Thyroid gland (tissue), 4 donors: ENCODE measurements around the gene FGF6. TPM values are rescaled to one million over a fixed set of nuclear protein-coding genes. Genes with fewer than 3 reads are reported as not detected.

Experiments
- DNase-seq, 2 donors: peaks; one replicate each; pipeline ENCODE4 v3.0.0-alpha.2; 2019
- H3K27ac ChIP-seq, 3 donors: fragments of 200-600 bp; sonication (generic); 1 replicate in 2 of 3; 2 replicates in 1 of 3; pipeline ENCODE4 v1.5.1; 2016 to 2019; ENCODE audit warnings: mild to moderate bottlenecking in 1 of 3, moderate library complexity in 1 of 3
- H3K27me3 ChIP-seq: fragments of 200-600 bp; sonication (generic); one replicate; pipeline ENCODE4 v1.5.1; 2019
- H3K36me3 ChIP-seq, 2 donors: fragments of 200-600 bp; sonication (generic); one replicate each; pipeline ENCODE4 v1.5.1; 2016 to 2019
- H3K4me1 ChIP-seq, 2 donors: fragments of 200-600 bp; sonication (generic); one replicate each; pipeline ENCODE4 v1.5.1; 2017 to 2019
- H3K4me3 ChIP-seq, 3 donors: fragments of 200-600 bp; sonication (generic); replicated peaks in 1 of 3; 1 replicate in 2 of 3; 2 replicates in 1 of 3; pipeline ENCODE4 v1.5.1; 2016; ENCODE audit warnings: mild to moderate bottlenecking in 1 of 3
- H3K9me3 ChIP-seq: fragments of 200-600 bp; sonication (generic); one replicate; pipeline ENCODE4 v1.5.1; 2017
- POLR2A ChIP-seq, 2 donors: fragments of 450-650 bp; IDR thresholded peaks; one replicate each; pipeline ENCODE4 v1.6.1; 2017; ENCODE audit warnings: antibody characterized with exemption in 2 of 2, mild to moderate bottlenecking in 2 of 2, moderate library complexity in 1 of 2
- WGBS, 2 donors: methylation state at CpG; one replicate each; pipeline ENCODE4 v1.1.5; 2017; 5-methylcytosine and 5-hydroxymethylcytosine counted together
- intact Hi-C: fragments of 100-400 bp; cut with DNase I; formaldehyde crosslinking; loops from one replicate; pipeline ENCODE4 v1.15.1; 2023
- total RNA-seq, 4 donors: library from RNA; depleted of rRNA; stranded (reverse); fragments of >200 nt; gene quantifications; one replicate each; pipeline ENCODE4 v1.2.3, GENCODE V29; 2016
- TF ChIP-seq, protein P1 (sequence below), 6 experiments: fragments of 200-600 bp in 3 of 6; fragments of 450-650 bp in 3 of 6; sonication (generic) in 3 of 6; IDR thresholded peaks; one replicate each; pipeline ENCODE4 v1.5.1; 2016 to 2019; ENCODE audit warnings: antibody characterized with exemption in 6 of 6, mild to moderate bottlenecking in 2 of 6, inconsistent platforms in 1 of 6, moderate library complexity in 1 of 6

Gene FGF6
- total RNA-seq, 4 donors from 2014 or later: not detected

DNA sequence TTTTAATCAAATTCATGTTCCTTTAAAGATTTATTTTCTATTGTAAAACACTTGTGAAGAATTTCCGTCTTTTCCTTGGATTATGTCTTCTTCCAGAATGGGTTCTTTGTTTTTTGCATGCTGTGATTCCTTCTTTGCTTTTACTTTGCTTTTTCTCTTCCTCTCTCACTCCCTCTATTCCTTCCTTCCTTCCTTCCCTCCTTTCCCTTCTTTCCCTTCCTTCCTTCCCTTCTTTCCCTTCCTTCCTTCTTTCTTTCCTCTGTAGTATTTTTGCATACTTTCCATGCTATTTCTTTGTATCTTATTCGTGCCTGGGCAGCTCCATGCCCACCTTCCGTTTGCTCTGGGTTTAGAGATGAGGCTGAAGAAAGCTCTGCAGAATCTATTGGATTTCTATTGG lies 44.5 kb downstream of the FGF6 start:
- no peaks in the 10 kb centered on the region for H3K36me3 ChIP-seq
- no peak overlapping the region for H3K4me3 ChIP-seq
- intact Hi-C loops: no loop called here

DNA sequence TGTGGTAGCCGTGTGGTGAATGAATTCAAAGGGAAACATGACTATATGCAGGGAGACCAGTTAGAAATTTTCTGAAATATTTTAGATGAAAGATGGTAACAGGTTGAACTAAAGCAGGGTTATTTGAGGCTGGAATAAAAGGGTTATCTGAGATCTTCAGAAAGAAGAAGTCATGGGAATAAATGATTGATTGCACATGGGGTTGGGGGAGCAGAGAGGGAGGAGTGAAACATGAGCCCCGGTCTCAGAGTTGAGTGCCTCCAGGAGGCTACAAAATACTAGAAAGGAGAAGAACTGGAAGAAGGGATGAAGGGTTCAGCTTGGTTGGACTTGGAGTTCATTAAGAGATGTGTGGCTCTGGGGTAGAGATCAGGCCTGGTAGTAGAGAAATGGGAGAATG lies 49.8 kb downstream of the FGF6 start:
- no peak overlapping the region for H3K27ac ChIP-seq
- TF ChIP-seq, protein P1, sequence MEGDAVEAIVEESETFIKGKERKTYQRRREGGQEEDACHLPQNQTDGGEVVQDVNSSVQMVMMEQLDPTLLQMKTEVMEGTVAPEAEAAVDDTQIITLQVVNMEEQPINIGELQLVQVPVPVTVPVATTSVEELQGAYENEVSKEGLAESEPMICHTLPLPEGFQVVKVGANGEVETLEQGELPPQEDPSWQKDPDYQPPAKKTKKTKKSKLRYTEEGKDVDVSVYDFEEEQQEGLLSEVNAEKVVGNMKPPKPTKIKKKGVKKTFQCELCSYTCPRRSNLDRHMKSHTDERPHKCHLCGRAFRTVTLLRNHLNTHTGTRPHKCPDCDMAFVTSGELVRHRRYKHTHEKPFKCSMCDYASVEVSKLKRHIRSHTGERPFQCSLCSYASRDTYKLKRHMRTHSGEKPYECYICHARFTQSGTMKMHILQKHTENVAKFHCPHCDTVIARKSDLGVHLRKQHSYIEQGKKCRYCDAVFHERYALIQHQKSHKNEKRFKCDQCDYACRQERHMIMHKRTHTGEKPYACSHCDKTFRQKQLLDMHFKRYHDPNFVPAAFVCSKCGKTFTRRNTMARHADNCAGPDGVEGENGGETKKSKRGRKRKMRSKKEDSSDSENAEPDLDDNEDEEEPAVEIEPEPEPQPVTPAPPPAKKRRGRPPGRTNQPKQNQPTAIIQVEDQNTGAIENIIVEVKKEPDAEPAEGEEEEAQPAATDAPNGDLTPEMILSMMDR (IDR thresholded peaks at IDR 0.05): no peak
- H3K27me3 ChIP-seq: no peaks in the 10 kb centered on the region
- DNase-seq: no peak
- no peaks in the 10 kb centered on the region for H3K4me1 ChIP-seq
- intact Hi-C loops: no loop called here
- no peaks in the 10 kb centered on the region for H3K36me3 ChIP-seq
- 80 to 82% methylated on average over 2 of the region's 2 CpGs for WGBS, 2 donors
- H3K9me3 ChIP-seq: no peaks in the 10 kb centered on the region
- no peak overlapping the region for H3K4me3 ChIP-seq

More for the DNA sequence above, 44.5 kb downstream of the FGF6 start:
- no peak for TF ChIP-seq POLR2A (IDR thresholded peaks at IDR 0.05)
- TF ChIP-seq, protein P1 (IDR thresholded peaks at IDR 0.05): no peak
- 83 to 85% methylated on average over 3 of the region's 3 CpGs for WGBS, 2 donors
- Histone ChIP-seq H3K27ac (no peak overlapping the region), H3K4me1 (no peaks in the 10 kb centered on the region), H3K27me3 (no peaks in the 10 kb centered on the region), H3K9me3 (no peaks in the 10 kb centered on the region)
- DNase-seq: no peak

DNA sequence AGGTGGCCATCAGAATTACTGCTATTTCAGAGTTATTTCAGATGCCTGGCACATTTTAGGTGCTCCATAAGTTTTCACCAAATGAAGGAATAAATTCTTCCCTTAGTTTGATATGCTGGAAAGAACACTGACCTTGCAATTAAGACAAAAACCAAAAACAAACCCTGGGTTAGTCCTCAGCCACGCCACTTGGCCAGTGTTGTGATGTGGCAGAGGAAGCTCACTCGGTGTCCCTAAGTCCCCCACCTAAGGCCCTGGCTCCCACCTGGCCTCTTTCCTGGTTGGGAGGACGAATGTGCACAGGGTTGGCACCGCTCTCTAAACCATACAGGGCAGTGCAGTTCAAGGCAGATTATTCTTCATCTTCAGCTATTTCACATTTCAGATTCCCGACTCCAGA lies 52.4 kb downstream of the FGF6 start:
- intact Hi-C loops: no loop called here
- no peak for DNase-seq
- Histone ChIP-seq H3K4me3 (no peak overlapping the region), H3K36me3 (no peaks in the 10 kb centered on the region), H3K27me3 (no peaks in the 10 kb centered on the region), H3K27ac (no peak overlapping the region), H3K4me1 (no peaks in the 10 kb centered on the region), H3K9me3 (no peaks in the 10 kb centered on the region)
- 70 to 72% methylated on average over 5 of the region's 5 CpGs for WGBS, 2 donors
- TF ChIP-seq, protein P1 (IDR thresholded peaks at IDR 0.05): no peak
- TF ChIP-seq POLR2A (IDR thresholded peaks at IDR 0.05): no peak

DNA sequence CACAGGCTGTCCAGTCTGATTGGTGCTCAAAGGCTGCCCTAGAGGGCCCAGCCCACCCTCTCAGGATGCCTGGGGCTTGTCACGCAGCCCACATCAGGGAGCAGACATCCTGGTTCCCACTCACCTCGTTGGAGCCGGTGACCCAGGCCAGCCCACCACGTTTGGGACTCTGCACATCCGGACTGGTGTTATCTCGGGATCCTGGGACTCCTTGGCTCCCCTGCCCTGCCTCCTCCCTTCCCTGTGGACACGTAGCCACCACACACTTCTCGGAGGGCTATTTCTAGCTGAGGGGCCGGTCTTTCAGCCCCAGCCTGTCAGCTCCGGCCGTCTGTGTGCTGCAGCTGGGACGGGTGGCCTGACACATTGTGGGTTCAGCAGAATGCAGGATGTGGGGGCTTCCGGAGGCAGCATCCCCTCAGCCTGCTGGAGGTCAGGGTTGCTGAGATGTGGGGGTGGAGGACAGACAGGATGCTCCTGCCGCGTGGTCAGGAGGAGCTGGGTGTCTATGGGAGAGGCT lies 53.3 kb downstream of the FGF6 start:
- TF ChIP-seq, protein P1 (IDR thresholded peaks at IDR 0.05): no peak
- TF ChIP-seq POLR2A (IDR thresholded peaks at IDR 0.05): no peak
- H3K27me3 ChIP-seq: no peaks in the 10 kb centered on the region

DNA sequence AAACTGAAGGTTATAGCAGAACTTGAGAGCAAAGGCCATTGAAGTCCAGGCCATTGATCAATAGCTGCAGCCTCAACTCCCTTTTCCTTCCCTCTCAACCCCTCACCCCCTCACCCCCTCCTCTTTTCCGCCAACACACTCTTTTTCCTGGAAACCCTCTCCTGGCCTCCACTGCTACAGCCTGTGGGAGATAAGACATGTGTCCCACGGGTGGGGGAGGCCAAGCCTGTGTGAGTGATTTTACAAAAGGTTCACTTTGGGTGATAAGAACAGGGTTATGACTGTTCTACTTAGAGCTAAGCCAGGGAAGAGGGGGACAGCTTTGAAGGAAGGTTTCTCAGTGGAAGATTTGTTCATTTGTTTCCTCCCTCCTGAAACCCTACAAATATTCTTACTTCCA lies 57.0 kb downstream of the FGF6 start:
- H3K4me1 ChIP-seq: no peaks in the 10 kb centered on the region
- H3K27ac ChIP-seq: no peak overlapping the region
- no peaks in the 10 kb centered on the region for H3K27me3 ChIP-seq
- H3K9me3 ChIP-seq: no peaks in the 10 kb centered on the region
- no peaks in the 10 kb centered on the region for H3K36me3 ChIP-seq
- 49 to 65% methylated on average over 2 of the region's 2 CpGs for WGBS, 2 donors
- intact Hi-C loops: no loop called here
- TF ChIP-seq, protein P1 (IDR thresholded peaks at IDR 0.05): no peak
- DNase-seq: no peak
- H3K4me3 ChIP-seq: no peak overlapping the region

More for the DNA sequence above, 53.3 kb downstream of the FGF6 start:
- WGBS, 2 donors: 33 to 54% methylated on average over 13 to 15 of the region's 15 CpGs
- intact Hi-C loops: no loop called here
- no peaks in the 10 kb centered on the region for H3K9me3 ChIP-seq
- DNase-seq: peak; percentile 3 to 15
- H3K36me3 ChIP-seq: no peaks in the 10 kb centered on the region
- H3K4me3 ChIP-seq: no peak overlapping the region
- H3K27ac ChIP-seq: no peak overlapping the region
- H3K4me1 ChIP-seq: no peaks in the 10 kb centered on the region
